ENCODE data around the gene LAMC2. TPM values are rescaled to one million over a fixed set of nuclear protein-coding genes. Genes with fewer than 3 reads are reported as not detected.

Gene LAMC2
- total RNA-seq, 2 donors from 2014 or later: 0.54 to 4.5 TPM

GRCh38 chr1:183205196-183205781, 19.2 kb downstream of the LAMC2 start:
- Histone ChIP-seq H3K27ac (peak overlapping the region in 1 of 2 donors; percentile 9), H3K9me3 (no peaks in the 10 kb centered on the region)

DNA sequence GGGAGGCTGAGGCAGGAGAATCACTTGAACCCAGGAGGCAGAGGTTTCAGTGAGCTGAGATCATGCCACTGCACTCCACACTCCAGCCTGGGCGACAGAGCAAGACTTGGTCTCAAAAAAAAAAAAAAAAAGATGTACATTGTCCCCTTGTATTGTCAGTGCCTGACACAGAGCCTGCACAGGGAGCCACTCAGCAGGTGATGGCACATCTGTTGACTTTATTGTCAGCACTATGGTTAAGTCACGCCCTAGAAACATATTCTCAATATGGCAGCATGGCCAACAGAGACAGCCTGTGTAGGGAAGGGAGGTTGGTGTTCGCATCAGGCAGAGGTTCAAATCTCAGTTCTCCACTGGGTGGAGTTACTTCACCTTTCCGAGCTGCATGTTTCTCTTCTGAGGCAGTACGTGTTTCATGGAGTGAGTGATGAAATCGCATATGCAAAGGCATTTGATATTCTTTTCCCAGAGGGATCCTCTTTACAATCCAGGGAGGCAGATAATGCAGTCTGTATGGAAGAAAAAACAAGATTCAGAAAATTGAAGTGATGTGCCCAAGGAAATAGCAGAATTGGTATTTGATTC, 20.6 kb downstream of the LAMC2 start:
- H3K27ac ChIP-seq: no peak overlapping the region
- H3K36me3 ChIP-seq: no peaks in the 10 kb centered on the region
- no peaks in the 10 kb centered on the region for H3K27me3 ChIP-seq (replicated peaks; ENCODE audit: insufficient read depth)
- H3K4me1 ChIP-seq (ENCODE audit: control insufficient read depth in 1 of 2, low read depth in 2 of 2): peaks cover 0 to 13% of the 10 kb centered on the region in 2 donors
- no peaks in the 10 kb centered on the region for H3K9me3 ChIP-seq
- TF ChIP-seq, protein P1, sequence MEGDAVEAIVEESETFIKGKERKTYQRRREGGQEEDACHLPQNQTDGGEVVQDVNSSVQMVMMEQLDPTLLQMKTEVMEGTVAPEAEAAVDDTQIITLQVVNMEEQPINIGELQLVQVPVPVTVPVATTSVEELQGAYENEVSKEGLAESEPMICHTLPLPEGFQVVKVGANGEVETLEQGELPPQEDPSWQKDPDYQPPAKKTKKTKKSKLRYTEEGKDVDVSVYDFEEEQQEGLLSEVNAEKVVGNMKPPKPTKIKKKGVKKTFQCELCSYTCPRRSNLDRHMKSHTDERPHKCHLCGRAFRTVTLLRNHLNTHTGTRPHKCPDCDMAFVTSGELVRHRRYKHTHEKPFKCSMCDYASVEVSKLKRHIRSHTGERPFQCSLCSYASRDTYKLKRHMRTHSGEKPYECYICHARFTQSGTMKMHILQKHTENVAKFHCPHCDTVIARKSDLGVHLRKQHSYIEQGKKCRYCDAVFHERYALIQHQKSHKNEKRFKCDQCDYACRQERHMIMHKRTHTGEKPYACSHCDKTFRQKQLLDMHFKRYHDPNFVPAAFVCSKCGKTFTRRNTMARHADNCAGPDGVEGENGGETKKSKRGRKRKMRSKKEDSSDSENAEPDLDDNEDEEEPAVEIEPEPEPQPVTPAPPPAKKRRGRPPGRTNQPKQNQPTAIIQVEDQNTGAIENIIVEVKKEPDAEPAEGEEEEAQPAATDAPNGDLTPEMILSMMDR (IDR thresholded peaks at IDR 0.05): no peak
- ATAC-seq (ENCODE audit: insufficient number of reproducible peaks, low FRiP score, low read depth): no peak
- no peak overlapping the region for H3K4me3 ChIP-seq
- no peak for DNase-seq (ENCODE audit: low spot score)

More at GRCh38 chr1:183205196-183205781, 19.2 kb downstream of the LAMC2 start:
- ATAC-seq (ENCODE audit: insufficient number of reproducible peaks, low FRiP score, low read depth) (peak; percentile 48), DNase-seq (ENCODE audit: low spot score) (no peak)
- Histone ChIP-seq H3K4me1 (ENCODE audit: control insufficient read depth in 1 of 2, low read depth in 2 of 2) (peaks cover 0 to 13% of the 10 kb centered on the region in 2 donors), H3K4me3 (no peak overlapping the region), H3K36me3 (no peaks in the 10 kb centered on the region), H3K27me3 (replicated peaks; ENCODE audit: insufficient read depth) (no peaks in the 10 kb centered on the region)
- TF ChIP-seq, protein P1 (IDR thresholded peaks at IDR 0.05): no peak

GRCh38 chr1:183209533-183210158, 23.6 kb downstream of the LAMC2 start:
- Histone ChIP-seq H3K4me1 (ENCODE audit: control insufficient read depth in 1 of 2, low read depth in 2 of 2) (peaks cover 0 to 13% of the 10 kb centered on the region in 2 donors), H3K9me3 (no peaks in the 10 kb centered on the region), H3K36me3 (no peaks in the 10 kb centered on the region), H3K27ac (no peak overlapping the region), H3K4me3 (no peak overlapping the region), H3K27me3 (replicated peaks; ENCODE audit: insufficient read depth) (no peaks in the 10 kb centered on the region)
- TF ChIP-seq, protein P1 (IDR thresholded peaks at IDR 0.05): no peak
- no peak for DNase-seq (ENCODE audit: low spot score)
- ATAC-seq (ENCODE audit: insufficient number of reproducible peaks, low FRiP score, low read depth): no peak

DNA sequence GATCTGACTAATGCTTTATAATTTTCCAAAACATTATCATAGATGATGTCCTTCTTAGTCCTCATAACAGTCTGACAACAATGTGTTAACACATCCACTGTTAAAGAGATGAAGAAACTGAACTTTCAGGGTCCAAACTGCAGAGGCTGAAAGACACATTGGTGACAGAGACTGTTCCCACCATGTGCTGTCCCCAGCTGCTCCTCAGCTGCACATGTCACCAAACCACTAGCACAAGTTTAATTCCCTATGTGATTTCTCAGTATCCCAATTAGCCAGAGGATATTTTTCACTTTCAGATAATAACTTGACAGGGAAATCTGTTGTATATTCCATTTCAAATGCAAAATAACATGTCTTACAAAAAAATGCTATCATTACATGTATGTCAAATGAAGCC, 24.6 kb downstream of the LAMC2 start:
- no peak for DNase-seq (ENCODE audit: low spot score)
- H3K9me3 ChIP-seq: no peaks in the 10 kb centered on the region
- TF ChIP-seq, protein P1 (IDR thresholded peaks at IDR 0.05): no peak
- no peak overlapping the region for H3K27ac ChIP-seq
- H3K27me3 ChIP-seq (replicated peaks; ENCODE audit: insufficient read depth): no peaks in the 10 kb centered on the region
- no peak overlapping the region for H3K4me3 ChIP-seq
- H3K4me1 ChIP-seq (ENCODE audit: control insufficient read depth in 1 of 2, low read depth in 2 of 2): peaks cover 0 to 2% of the 10 kb centered on the region in 2 donors
- no peaks in the 10 kb centered on the region for H3K36me3 ChIP-seq
- no peak for ATAC-seq (ENCODE audit: insufficient number of reproducible peaks, low FRiP score, low read depth)

DNA sequence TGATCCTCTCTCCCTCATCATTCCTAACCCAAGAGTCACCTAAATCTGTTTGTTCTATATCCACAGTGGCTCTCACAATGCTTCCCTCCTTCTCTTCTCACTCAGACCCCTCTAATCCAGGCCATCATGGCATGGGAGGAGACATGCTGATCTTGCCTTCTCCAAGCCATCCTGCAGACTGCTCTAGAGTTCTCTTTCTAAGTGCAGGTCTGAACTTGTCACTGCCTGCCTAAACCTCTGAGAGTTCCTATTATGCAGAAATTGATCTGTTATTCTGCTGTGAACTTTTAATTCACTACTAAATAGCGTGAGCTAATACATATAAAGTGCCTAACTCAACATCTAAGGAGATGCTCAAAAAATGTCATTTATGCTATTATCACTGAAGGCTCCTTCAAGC, 26.8 kb downstream of the LAMC2 start:
- no peak for DNase-seq (ENCODE audit: low spot score)
- H3K4me1 ChIP-seq (ENCODE audit: control insufficient read depth in 1 of 2, low read depth in 2 of 2): peaks cover 0 to 9% of the 10 kb centered on the region in 2 donors
- H3K27me3 ChIP-seq (replicated peaks; ENCODE audit: insufficient read depth): no peaks in the 10 kb centered on the region
- no peaks in the 10 kb centered on the region for H3K9me3 ChIP-seq
- H3K36me3 ChIP-seq: no peaks in the 10 kb centered on the region
- TF ChIP-seq, protein P1 (IDR thresholded peaks at IDR 0.05): no peak
- no peak for ATAC-seq (ENCODE audit: insufficient number of reproducible peaks, low FRiP score, low read depth)
- no peak overlapping the region for H3K27ac ChIP-seq
- no peak overlapping the region for H3K4me3 ChIP-seq

Measured in thoracic aorta (tissue), 2 donors.